ENCODE measurements around the gene ENHO. TPM values are rescaled to one million over a fixed set of nuclear protein-coding genes. Genes with fewer than 3 reads are reported as not detected.

Gene ENHO
- total RNA-seq, 4 donors from 2014 or later: 0.91 to 7.6 (median 2.6) TPM; not detected in 1

GRCh38 chr9:34493972-34494535 lies 28.7 kb downstream of the ENHO start:
- H3K4me3 ChIP-seq (ENCODE audit: low read depth, poor library complexity, severe bottlenecking): no peak overlapping the region
- intact Hi-C loops (cut with DNase I; ENCODE audit: low total_unique reads): no loop called here
- TF ChIP-seq POLR2A (IDR thresholded peaks at IDR 0.05) (no peak), CTCF (IDR thresholded peaks at IDR 0.05) (no peak)
- 35 to 40% methylated on average over 8 of the region's 8 CpGs for WGBS, 2 donors
- peak in 1 of 2 donors; percentile 82 for DNase-seq (ENCODE audit: low spot score in 2 of 2)

- no peak for TF ChIP-seq POLR2A (IDR thresholded peaks at IDR 0.05)
- no peak for TF ChIP-seq CTCF (IDR thresholded peaks at IDR 0.05)
- intact Hi-C loops (cut with DNase I; ENCODE audit: low total_unique reads): no loop called here
- no peak for DNase-seq (ENCODE audit: low spot score in 2 of 2)
- no peak overlapping the region for H3K4me3 ChIP-seq (ENCODE audit: low read depth, poor library complexity, severe bottlenecking)
- 42 to 58% methylated on average over 2 of the region's 2 CpGs for WGBS, 2 donors
Observed at GRCh38 chr9:34492051-34492450, 30.7 kb downstream of the ENHO start.

- intact Hi-C loops (cut with DNase I; ENCODE audit: low total_unique reads): no loop called here
- 47 to 65% methylated on average over 2 of the region's 2 CpGs for WGBS, 2 donors
- TF ChIP-seq CTCF (IDR thresholded peaks at IDR 0.05) (no peak), POLR2A (IDR thresholded peaks at IDR 0.05) (no peak)
- H3K4me3 ChIP-seq (ENCODE audit: low read depth, poor library complexity, severe bottlenecking): no peak overlapping the region
- peak in 1 of 2 donors; percentile 57 for DNase-seq (ENCODE audit: low spot score in 2 of 2)
Observed at GRCh38 chr9:34491596-34491995, 31.2 kb downstream of the ENHO start.

- 62 to 64% methylated on average over 3 of the region's 3 CpGs for WGBS, 2 donors
- no peak overlapping the region for H3K4me3 ChIP-seq (ENCODE audit: low read depth, poor library complexity, severe bottlenecking)
- no peak for TF ChIP-seq POLR2A (IDR thresholded peaks at IDR 0.05)
- TF ChIP-seq CTCF (IDR thresholded peaks at IDR 0.05): no peak
- peak in 1 of 2 donors; percentile 46 for DNase-seq (ENCODE audit: low spot score in 2 of 2)
- intact Hi-C loops (cut with DNase I; ENCODE audit: low total_unique reads): no loop called here
Observed at GRCh38 chr9:34490760-34491159, 32.0 kb downstream of the ENHO start.

- H3K4me3 ChIP-seq (ENCODE audit: low read depth, poor library complexity, severe bottlenecking): no peak overlapping the region
- TF ChIP-seq CTCF (IDR thresholded peaks at IDR 0.05) (no peak), POLR2A (IDR thresholded peaks at IDR 0.05) (no peak)
- WGBS, 2 donors: 78 to 86% methylated on average over 1 of the region's 1 CpG
- DNase-seq (ENCODE audit: low spot score in 2 of 2): no peak
- intact Hi-C loops (cut with DNase I; ENCODE audit: low total_unique reads): no loop called here
Observed at GRCh38 chr9:34490360-34490759, 32.4 kb downstream of the ENHO start.

- TF ChIP-seq POLR2A (IDR thresholded peaks at IDR 0.05): no peak
- no peak for TF ChIP-seq CTCF (IDR thresholded peaks at IDR 0.05)
- intact Hi-C loops (cut with DNase I; ENCODE audit: low total_unique reads): no loop called here
- WGBS, 2 donors: 51 to 64% methylated on average over 3 of the region's 3 CpGs
- H3K4me3 ChIP-seq (ENCODE audit: low read depth, poor library complexity, severe bottlenecking): no peak overlapping the region
- DNase-seq (ENCODE audit: low spot score in 2 of 2): no peak
Observed at GRCh38 chr9:34486572-34486971, 36.2 kb downstream of the ENHO start.

Data from lower leg skin (tissue), 4 donors.